ENCODE results near the gene SERPINB8. TPM values are rescaled to one million over a fixed set of nuclear protein-coding genes. Genes with fewer than 3 reads are reported as not detected.
"Not testable (repeated sequence)": the region's sequence is repeated elsewhere in the genome, so short reads cannot be mapped to it uniquely, and the experiment has no call there.

The SERPINB8 gene
- total and polyA plus RNA-seq, 4 donors, result 5.7 to 29.6 (median 19.1) TPM

DNA sequence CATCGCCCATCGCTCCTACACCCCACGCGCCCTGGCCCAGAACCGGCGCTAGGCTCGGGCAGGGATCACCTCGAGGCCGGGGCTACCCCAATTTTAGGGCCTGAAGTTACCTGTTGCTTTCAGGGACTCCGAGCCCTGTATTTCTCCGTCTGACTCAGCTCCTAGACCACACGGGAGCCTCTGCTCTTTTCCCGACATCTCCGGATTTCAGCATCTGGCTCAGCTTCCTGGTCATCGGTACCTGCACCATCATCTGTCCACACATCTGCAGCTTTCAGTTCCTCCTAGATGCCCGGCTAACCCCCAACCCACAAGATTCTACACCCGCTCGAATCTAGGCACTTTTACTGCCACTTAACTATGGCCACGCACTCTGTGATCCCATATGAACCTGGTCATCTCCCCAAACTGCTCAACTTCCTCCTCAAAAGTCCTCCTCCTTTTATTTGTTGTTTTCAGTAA, 32.9 kb upstream of the SERPINB8 start:
- Histone ChIP-seq H3K36me3 (ENCODE audit: control insufficient read depth in 4 of 4, insufficient read depth in 4 of 4, low read length in 4 of 4) (no peaks in the 10 kb centered on the region), H3K27ac (ENCODE audit: low read depth in 1 of 2, low read length in 1 of 2) (no peak overlapping the region), H3K4me1 (ENCODE audit: control insufficient read depth in 5 of 5, insufficient read depth in 5 of 5, low read length in 5 of 5) (peaks cover 0 to 9% (median 0%) of the 10 kb centered on the region in 5 donors), H3K9me3 (ENCODE audit: control insufficient read depth in 4 of 4, insufficient read depth in 3 of 4, low read length in 3 of 4) (no peaks in the 10 kb centered on the region), H3K4me3 (no peak overlapping the region), H3K9ac (ENCODE audit: insufficient read depth in 1 of 2, low read length in 2 of 2) (peak overlapping the region in 1 of 2 donors; percentile 37), H3K27me3 (ENCODE audit: control insufficient read depth in 3 of 3, insufficient read depth in 3 of 3, low read length in 2 of 3) (peaks cover 0 to 26% (median 14%) of the 10 kb centered on the region in 3 donors)
- no peak for DNase-seq
- 31 to 34% methylated on average over 19 of the region's 19 CpGs for WGBS, 2 donors
- no peak for TF ChIP-seq CTCF (IDR thresholded peaks at IDR 0.05; ENCODE audit: control extremely low read depth, extremely low read depth)
- ATAC-seq (ENCODE audit: insufficient read depth, low FRiP score), result no peak

- H3K27me3 ChIP-seq (ENCODE audit: control insufficient read depth in 3 of 3, insufficient read depth in 3 of 3, low read length in 2 of 3), result peaks cover 0 to 17% (median 12%) of the 10 kb centered on the region in 3 donors
- peaks cover 0 to 9% (median 0%) of the 10 kb centered on the region in 5 donors for H3K4me1 ChIP-seq (ENCODE audit: control insufficient read depth in 5 of 5, insufficient read depth in 5 of 5, low read length in 5 of 5)
- TF ChIP-seq CTCF (IDR thresholded peaks at IDR 0.05; ENCODE audit: control extremely low read depth, extremely low read depth), result no peak
- H3K9me3 ChIP-seq (ENCODE audit: control insufficient read depth in 4 of 4, insufficient read depth in 3 of 4, low read length in 3 of 4), result no peaks in the 10 kb centered on the region
- ATAC-seq (ENCODE audit: insufficient read depth, low FRiP score) (no peak), DNase-seq (no peak)
- WGBS, 2 donors, result 90 to 93% methylated on average over 8 of the region's 8 CpGs
- no peak overlapping the region for H3K9ac ChIP-seq (ENCODE audit: insufficient read depth in 1 of 2, low read length in 2 of 2)
- no peaks in the 10 kb centered on the region for H3K36me3 ChIP-seq (ENCODE audit: control insufficient read depth in 4 of 4, insufficient read depth in 4 of 4, low read length in 4 of 4)
- no peak overlapping the region for H3K4me3 ChIP-seq
- H3K27ac ChIP-seq (ENCODE audit: low read depth in 1 of 2, low read length in 1 of 2), result no peak overlapping the region
Measured at GRCh38 chr18:63940008-63940407, 29.9 kb upstream of the SERPINB8 start.

DNA sequence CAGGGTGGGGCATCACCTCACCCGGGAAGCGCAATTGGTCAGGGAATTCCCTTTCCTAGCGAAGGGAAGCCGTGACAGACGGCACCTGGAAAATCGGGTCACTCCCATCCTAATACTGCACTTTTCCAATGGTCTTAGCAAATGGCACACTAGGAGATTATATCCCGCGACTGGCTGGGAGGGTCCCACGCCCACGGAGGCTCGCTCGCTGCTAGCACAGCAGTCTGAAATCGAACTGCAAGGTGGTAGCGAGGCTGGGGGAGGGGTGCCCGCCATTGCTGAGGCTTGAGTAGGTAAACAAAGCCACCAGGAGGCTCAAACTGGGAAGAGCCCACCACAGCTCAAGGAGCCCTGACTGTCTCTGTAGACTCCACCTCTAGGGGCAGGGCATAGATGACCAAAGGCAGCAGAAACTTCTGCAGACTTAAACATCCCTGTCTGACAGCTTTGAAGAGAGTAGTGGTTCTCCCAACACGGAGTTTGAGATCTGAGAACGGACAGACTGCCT, 29.3 kb upstream of the SERPINB8 start:
- WGBS, 2 donors, result 86 to 87% methylated on average over 17 of the region's 17 CpGs
- not testable (repeated sequence) for DNase-seq

GRCh38 chr18:63947051-63947790, 22.7 kb upstream of the SERPINB8 start:
- H3K27ac ChIP-seq (ENCODE audit: low read depth in 1 of 2, low read length in 1 of 2), result no peak overlapping the region
- no peaks in the 10 kb centered on the region for H3K9me3 ChIP-seq (ENCODE audit: control insufficient read depth in 4 of 4, insufficient read depth in 3 of 4, low read length in 3 of 4)
- H3K4me3 ChIP-seq, result no peak overlapping the region
- DNase-seq (no peak), ATAC-seq (ENCODE audit: insufficient read depth, low FRiP score) (no peak)
- H3K9ac ChIP-seq (ENCODE audit: insufficient read depth in 1 of 2, low read length in 2 of 2), result no peak overlapping the region
- TF ChIP-seq CTCF (IDR thresholded peaks at IDR 0.05; ENCODE audit: control extremely low read depth, extremely low read depth), result no peak
- H3K36me3 ChIP-seq (ENCODE audit: control insufficient read depth in 4 of 4, insufficient read depth in 4 of 4, low read length in 4 of 4), result no peaks in the 10 kb centered on the region
- peaks cover 0 to 10% (median 6%) of the 10 kb centered on the region in 3 donors for H3K27me3 ChIP-seq (ENCODE audit: control insufficient read depth in 3 of 3, insufficient read depth in 3 of 3, low read length in 2 of 3)
- 83 to 97% methylated on average over 3 of the region's 3 CpGs for WGBS, 2 donors
- H3K4me1 ChIP-seq (ENCODE audit: control insufficient read depth in 5 of 5, insufficient read depth in 5 of 5, low read length in 5 of 5), result peaks cover 0 to 5% (median 0%) of the 10 kb centered on the region in 5 donors

More for the DNA sequence above, 29.3 kb upstream of the SERPINB8 start:
- not testable (repeated sequence) for H3K27ac ChIP-seq (ENCODE audit: low read depth in 1 of 2, low read length in 1 of 2); H3K4me3 ChIP-seq; ATAC-seq (ENCODE audit: insufficient read depth, low FRiP score); H3K9ac ChIP-seq (ENCODE audit: insufficient read depth in 1 of 2, low read length in 2 of 2); H3K4me1 ChIP-seq (ENCODE audit: control insufficient read depth in 5 of 5, insufficient read depth in 5 of 5, low read length in 5 of 5); H3K9me3 ChIP-seq (ENCODE audit: control insufficient read depth in 4 of 4, insufficient read depth in 3 of 4, low read length in 3 of 4); H3K36me3 ChIP-seq (ENCODE audit: control insufficient read depth in 4 of 4, insufficient read depth in 4 of 4, low read length in 4 of 4)
- H3K27me3 ChIP-seq (ENCODE audit: control insufficient read depth in 3 of 3, insufficient read depth in 3 of 3, low read length in 2 of 3), result peaks cover 0 to 16% (median 12%) of the 10 kb centered on the region in 3 donors

All from lung (tissue), 12 donors.